Activated T-cell treated with anti-CD3 and anti-CD28 coated beads for 4 hours (primary cell): ENCODE measurements around the gene LARP4.
"Not testable (repeated sequence)": the region's sequence is repeated elsewhere in the genome, so short reads cannot be mapped to it uniquely, and the experiment has no call there.

Experiments
- DNase-seq: peaks from one replicate; pipeline ENCODE4 v3.0.0-alpha.2; 2020

LARP4 gene

DNA sequence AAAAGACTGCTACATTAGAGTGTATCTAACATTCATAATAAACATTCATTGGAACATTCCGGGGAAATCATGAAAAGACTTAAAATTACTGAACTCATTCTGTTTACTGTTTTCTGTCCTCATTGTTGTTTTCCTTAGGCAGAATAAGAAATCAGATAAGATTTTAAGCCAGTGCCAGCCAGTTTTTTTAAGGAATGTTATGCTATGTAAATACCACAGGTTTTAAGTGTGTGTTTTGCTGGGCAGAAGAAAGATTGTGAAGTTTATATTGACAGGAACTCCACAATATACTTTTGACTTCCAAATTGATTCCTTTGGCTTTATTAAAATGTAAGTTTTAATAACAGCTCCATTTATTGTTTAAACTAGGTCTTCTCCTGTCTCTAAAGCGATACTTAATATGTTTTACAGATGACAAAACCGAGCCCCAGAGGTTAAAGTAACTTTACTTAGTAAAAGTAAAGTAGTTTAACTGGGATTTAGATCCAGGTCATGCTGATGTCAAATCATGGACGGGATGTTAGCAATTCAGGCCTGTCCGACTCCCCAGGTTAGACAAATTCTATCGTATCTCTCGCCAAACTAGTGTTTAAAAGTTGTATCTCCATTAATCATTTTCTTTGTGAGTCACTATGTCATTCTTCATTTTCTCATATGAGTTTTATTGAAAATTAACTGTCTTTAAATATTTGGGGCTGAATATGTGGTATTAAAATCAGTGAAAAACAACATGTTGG, 1.7 kb downstream of the LARP4 start:
- DNase-seq, result no peak

DNA sequence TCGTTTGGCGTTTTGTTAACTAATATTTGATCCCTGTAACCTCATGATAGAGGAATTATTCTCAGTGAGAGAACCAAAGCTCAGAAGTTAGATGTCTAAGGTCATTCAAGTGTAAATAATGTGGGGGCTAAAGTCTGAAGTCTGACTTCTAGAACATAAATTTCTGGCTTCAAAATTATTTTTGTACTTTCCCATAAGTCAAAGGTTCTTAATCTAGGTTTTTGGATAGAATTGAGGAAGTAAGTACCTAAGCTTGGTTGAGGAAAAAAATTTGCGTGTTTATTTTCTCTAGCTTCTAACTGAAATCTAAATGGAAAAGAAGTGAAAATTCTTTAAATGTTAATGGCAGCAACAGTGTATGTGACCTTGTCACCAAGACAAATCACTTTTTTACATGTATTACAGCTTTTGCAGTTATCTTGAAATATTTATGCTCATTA, 2.3 kb downstream of the LARP4 start:
- DNase-seq, result no peak

DNA sequence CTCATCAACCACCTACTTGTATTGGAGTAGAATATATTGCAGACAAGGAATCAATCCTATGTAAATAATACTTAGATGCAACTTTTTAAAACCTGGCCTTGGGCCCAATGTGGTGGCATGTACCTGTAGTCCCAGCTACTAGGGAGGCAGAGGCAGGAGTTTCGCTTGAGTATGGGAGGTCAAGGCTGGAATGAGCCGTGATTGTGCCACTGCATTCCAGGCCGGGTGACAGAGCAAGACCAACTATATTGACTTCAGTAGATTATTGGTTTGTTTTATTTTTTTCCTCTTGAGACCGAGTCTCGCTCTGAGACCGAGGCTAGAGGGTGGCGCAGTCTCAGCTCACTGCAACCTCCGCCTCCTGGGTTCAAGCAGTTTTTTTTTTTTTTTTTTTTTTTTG, 3.6 kb downstream of the LARP4 start:
- no peak for DNase-seq

DNA sequence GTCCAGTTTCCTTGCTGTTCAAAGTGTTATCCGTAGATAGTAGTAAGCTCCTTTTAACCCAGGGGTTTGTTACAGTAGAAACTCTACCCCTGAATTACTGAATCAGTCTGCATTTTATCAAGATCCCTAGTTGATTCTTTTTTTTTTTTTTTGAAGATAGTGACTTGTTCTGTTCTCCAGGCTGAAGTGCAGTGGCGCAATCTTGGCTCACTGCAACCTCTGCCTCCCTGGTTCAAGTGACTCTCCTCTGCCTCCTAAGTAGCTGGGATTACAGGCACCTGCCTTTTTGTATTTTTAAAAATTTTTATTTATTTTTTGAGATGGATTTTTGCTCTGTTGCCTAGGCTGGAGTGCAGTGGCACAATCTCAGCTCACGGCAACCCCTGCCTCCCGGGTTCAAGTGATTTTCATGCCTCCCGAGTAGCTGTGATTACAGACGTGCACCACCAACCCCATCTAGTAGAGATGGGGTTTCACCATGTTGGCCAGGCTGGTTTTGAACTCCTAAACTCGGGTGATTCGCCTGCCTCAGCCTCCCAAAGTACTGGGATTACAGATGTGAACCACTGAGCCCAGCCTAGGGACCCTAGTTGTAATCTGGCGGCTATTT, 10.5 kb downstream of the LARP4 start:
- DNase-seq, result no peak

DNA sequence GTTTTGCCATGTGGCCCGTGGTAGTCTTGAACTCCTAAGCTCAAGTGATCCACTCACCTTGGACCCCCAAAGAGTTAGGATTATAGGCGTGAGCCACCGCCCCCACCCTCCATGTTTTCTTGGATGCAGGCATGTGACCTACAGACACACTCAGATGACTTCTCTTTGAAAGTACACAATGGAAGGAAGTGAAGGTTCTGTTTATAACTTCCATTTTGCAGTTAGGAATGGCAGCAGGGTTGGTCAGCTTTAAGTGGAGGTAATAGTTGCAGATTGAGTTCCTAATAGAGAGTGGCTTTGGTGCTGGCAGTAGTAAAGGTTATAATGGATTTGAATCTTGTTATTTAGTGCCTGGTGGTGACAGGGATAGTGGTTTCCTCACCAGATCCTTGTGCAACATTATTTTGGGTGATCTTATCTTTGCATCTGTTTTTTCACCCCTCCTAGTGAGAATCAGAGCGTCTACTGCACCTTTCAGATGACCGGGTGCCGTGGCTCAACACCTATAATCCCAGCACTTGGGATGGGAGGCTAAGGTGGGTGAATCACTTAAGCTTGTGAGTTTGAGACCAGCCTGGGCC, 15.3 kb downstream of the LARP4 start:
- DNase-seq, result no peak

DNA sequence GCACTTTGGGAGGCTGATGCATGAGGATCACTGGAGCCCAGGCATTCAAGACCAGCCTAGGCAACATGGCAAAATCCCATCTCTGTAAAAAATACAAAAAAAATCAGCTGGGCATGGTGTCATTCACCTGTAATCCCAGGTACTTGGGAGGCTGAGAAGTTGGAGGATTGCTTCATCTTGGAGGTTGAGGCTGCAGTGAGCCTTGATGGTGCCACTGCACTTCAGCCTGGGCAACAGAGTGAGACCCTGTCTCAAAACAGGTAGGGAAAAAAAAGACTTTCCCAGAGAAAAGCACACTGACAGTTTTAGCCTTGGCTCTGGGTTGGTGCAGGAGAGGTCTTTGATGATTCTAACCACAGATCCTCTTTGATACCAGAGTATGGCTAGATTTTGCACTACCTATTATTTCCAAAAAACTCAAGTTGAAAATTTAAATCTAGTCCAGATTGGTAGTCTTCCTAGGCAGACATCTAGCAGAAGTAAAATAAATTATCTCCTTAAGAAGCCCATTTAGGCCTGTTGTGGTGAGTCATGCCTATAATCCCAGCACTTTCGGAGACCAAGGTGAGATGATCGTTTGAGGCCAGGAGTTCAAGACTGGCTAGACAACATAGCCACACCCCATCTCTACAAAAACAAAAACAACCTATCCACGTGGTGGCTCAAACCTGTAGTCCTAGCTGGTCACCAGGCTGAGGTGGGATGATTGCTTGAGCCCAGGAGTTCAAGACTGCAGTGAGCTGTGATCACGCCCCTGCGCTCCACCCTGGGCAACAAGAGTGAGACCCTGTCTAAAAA, 18.6 kb downstream of the LARP4 start:
- DNase-seq, result no peak

DNA sequence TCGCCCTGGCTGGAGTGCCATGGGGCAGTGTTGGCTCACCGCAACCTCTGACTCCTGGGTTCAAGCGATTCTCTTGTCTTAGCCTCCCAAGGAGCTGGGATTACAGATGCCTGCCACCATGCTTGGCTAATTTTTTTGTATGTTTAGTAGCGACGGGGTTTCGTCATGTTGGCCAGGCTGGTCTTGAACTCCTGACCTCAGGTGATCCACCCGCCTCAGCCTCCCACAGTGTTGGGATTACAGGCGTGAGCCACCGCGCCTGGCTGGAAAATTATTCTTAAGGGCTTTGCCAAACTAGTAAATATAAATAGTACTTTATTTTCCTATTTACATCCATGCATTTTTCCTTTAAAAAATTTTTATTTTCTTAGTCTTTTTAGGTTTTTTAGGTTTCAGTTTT, 22.2 kb downstream of the LARP4 start:
- DNase-seq, result not testable (repeated sequence)

DNA sequence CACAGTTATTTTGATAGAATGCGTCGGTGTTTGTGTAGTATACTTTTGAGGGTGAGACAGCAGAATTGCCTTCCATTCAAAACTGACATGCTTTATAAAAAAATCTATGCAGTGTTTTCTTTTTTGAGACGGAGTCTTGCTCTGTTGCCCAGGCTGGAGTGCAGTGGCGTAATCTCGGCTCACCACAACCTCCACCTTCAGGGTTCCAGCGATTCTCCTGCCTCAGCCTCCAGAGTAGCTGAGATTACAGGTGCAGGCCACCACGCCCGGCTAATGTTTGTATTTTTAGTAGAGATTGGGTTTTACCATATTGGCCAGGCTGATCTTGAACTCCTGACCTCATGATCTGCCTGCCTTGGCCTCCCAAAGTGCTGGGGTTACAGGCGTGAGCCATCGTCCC, 22.7 kb downstream of the LARP4 start:
- not testable (repeated sequence) for DNase-seq

DNA sequence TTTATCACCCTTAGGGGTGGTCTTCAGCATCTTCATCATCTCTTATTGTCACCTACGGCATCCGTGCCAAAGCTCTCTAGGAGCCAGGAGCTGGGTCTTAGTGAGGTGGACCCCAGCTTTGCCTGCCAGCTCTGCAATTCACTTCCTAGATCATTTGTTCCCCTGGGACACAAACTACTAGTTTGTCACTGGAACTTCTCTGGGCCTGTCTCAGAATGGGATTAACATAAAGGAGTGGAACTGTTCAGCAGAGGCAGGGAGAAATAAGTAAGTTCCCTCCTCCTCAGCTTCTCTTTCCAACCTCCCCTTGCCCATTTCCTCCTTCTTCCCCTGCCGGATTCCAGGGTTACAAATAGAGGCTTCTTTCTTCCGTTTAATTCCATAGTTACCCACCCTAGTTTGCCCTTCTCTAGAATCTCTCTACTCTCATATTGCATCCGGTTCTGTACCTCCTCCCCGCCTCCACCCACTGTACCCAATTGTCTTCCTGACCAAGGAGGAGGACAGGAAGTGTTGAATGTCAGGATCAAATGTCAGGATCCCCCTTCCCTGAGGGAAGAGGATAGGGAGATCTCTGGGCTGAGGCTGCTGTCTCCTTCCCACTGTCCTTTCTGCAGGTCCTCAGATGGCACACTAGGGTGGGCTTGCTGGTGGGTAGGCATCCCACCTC, 25.0 kb downstream of the LARP4 start:
- no peak for DNase-seq

DNA sequence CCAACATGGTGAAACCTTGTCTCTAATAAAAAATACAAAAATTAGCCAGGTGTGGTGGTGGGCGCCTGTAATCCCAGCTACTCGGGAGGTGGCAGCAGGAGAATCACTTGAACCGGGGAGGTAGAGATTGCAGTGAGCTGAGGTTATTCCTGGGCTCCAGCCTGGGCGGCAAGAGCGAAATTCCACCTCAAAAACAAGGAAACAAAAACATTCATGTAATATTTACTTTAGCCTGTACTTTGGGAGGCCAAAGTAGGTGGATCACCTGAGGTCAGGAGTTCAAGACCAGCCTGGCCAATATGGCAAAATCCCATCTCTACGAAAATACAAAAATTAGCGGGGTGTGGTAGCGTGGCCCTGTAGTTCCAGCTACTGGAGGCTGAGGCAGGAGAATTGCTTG, 31.0 kb downstream of the LARP4 start:
- not testable (repeated sequence) for DNase-seq

DNA sequence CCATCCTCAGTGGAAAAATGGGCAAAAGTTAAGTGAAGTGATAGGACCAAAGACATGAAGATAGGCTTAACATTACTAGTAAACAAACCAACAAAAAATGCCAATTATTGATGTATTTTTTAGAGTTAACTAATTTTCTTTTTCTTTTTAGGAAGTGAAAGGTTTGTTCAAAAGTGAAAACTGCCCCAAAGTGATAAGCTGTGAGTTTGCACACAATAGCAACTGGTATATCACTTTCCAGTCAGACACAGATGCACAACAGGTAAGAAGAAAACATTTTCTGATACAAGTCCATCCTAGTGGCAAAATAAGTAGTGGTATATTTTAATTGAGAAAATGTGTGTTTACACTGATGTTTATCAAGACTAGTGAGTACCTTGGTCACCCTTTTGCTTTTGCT, 39.6 kb downstream of the LARP4 start:
- no peak for DNase-seq

DNA sequence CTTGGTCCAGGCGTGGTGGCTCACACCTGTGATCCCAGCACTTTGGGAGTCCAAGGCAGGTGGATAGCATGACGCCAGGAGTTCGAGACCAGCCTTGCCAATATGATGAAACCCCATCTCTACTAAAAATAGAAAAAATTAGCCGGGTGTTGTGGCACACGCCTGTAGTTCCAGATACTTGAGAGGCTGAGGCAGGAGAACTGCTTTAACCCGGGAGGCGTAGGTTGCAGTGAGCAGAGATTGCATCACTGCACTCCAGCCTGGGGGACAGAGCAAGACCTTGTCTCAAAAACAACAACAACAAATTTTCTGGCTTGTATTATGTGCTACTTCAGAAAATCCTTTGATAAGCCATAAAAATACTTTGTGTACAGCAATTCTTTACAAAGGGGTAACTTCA, 41.1 kb downstream of the LARP4 start:
- no peak for DNase-seq

DNA sequence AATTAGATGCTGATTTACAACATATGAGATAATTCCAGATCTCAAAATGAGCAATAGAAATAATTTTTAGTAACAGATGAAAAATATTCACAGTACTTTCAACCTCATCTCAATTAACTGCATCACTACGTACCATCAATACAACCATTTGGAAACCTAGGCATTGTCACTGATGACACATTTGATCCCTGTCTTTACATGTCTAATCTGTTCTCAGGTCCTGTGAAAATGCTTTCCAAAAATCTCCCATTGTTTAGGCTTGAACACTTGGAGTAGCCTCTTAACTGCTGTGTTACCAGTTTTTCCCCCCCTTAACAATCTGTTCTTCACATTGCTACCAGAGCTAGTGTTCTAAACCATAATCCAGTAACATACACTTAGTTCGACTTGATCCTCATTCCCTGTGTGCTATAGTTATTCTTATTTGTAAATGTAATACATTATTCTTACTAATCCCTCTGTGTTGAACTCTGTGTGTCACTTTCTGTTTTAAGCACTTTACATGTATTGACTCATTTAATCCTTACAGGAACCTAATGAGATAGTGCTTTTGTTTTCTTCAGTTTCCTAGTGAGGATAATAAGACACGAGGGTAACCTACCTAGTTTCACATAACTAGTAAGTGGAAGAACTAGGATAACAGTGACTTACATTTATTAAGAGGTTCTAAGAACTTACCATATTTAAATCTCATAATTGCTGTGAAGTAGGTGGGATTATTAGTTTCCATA, 41.7 kb downstream of the LARP4 start:
- no peak for DNase-seq

DNA sequence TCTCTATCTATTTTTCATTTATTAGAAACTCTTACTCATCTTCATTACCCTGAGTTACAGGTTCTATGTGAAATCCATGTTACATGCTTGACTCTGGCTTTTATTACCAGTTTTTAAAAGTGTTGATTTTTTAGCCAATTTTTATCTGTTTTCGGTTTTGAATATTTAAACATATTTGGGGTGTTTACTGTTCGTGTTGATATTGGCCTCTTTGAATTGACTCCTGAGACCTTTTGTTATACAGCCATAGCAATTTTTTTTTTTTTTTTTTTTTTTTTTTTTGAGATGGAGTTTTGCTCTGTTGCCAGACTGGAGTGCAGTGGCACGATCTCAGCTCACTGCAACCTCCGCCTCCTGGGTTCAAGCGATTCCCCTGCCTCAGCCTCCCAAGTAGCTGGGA, 49.0 kb downstream of the LARP4 start:
- not testable (repeated sequence) for DNase-seq

DNA sequence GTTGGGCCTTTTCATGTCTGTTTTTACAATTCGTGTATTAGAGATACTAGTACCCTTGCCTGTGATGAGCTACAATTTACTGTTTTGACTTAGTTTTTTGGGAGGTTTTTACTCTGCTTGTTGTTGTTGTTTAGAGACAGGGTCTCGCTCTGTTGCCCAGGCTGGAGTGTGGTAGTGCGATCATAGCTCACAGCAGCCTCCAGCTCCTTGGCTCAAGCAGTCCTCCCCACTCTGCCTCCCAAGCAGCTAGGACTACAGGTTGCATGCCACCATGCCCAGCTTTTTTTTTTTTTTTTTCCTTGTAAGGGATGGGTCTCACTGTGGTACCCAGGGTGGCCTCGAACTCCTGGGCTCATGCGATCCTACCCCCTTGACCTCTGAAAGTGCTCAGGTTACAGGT, 52.1 kb downstream of the LARP4 start:
- no peak for DNase-seq

DNA sequence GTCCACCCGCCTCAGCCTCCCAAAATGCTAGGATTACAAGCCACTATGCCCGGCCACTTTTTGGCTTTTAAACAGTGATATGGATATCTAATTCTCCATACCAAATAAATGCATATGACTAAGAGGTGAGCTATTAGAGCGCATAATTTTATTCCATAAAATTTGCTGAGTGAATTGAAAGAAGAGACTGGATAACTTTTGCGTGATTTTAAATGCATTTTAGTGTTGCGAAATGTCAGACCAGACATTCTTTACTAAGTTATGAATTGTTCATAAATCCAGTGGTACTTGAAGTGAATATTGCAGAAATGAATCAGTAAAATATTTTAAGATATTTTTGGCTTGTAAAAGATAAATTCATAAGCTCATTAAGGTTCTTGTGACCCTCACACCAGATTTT, 53.2 kb downstream of the LARP4 start:
- DNase-seq, result no peak

DNA sequence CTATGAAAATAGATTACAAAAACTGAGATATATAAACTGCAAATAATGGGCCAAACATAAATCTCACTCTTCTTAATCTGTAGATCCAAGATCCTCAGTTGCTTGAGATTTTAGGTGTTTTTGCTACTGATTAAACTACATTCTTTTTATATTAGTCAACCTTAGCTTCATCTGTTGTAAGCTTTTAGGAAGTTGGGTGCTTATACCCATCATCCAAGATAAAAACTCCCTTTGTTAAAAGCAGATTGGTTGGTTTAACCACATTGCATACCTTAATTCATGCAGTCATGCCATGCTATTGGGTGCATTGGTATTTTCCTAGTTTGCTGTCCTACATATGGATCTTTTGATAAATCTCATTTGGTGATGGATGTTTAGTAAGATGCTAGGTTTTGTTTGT, 57.9 kb downstream of the LARP4 start:
- DNase-seq, result no peak

DNA sequence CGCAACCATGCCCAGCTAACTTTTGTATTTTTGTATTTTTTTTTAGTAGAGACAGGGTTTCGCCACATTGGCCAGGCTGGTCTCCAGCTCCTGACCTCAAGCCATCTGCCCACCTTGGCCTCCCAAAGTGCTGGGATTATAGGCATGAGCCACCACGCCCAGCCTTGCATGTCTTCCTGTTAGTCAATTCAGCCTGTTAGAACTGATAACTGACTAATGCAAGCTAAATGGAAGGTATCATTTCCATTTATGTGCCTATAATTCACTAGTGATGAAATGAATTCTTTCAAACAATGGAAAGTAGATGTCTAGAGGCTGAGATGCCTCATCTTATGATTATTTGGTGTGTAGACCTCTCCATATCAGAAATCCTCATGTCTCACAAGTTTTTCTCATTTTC, 66.8 kb downstream of the LARP4 start:
- DNase-seq, result no peak

DNA sequence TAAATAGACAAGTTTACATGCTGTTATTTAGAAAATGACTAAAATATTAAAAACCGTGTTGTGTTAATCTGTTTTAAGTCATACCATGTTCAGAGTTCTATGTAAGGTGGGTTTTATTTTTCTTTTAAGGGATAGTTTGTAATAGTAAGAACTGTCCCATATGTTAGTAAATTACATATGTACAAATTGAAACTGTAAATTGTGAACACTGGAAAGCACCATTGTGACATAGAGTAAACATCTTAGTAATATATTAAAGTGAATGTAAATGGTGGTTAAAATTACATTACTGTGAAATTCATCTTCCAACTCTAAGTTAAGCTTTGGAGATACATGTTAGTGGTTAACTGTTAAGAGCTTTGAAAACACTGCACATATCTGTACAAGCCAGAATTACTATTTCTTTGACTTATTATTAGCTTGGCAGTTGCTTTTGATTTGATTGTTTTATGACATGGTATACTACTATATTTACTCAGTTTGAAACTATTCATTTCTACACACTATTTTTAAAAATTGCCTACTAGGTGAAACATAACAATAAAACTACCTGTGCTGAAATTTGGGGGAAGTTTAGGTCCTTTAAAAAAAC, 76.7 kb downstream of the LARP4 start:
- DNase-seq, result no peak

DNA sequence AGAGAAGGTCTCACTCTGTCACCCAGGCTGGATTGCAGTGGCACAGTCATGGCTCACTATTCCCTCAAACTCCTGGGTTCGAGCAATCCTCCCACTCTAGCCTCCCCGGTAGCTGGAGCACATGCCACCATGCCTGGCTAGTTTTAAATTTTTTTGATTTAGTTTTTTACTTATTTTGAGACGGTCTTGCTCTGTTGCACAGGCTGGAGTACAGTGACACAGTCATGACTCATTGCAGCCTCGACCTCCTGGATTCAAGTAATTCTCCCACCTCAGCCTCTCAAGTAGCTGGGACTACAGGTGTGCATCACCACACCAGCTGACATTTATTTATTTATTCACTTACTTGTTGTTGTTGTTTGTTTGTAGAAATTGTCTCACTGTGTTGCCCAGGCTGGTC, 81.9 kb downstream of the LARP4 start:
- DNase-seq, result no peak

DNA sequence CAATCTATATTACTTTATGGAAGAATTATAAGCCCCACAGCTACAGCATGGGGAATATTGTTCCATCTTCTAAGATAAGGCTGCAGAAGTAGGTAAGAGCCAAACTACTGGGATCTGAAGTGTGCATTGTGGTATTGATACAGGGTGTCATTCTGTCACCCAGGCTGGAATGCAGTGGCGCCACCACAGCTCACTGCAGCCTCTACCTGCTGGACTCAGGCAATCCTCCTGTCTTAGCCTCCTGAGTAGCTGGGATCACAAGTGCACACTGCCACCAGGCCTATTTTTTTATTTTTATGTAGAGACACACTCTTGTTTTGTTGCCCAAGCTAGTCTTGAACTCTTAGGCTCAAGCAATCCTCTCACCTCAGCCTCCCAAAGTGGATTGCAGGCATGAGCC, 82.8 kb downstream of the LARP4 start:
- no peak for DNase-seq

DNA sequence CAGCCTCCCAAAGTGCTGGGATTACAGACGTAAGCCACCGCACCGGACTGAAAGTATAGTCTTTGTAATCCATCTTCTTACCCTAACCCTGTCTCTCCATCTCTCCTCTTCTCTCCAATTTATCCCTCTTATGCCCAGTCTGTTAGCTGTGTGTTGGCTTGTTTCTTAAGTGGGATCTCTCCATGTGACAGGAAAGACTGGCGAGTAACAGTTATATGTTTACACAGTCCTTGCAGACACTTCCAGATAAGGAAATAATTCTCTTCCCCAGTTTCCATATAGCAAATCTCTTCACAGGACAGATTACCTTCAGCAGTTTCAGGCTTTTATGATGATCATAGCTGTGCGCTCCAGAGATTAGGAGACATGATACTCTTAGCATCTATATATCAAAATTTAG, 88.1 kb downstream of the LARP4 start:
- no peak for DNase-seq
